Left forelimb (tissue), 1 donor: ENCODE data around the gene STC2.

ENCODE experiments used
- DNase-seq: peaks from one replicate; pipeline ENCODE4 v3.0.0-alpha.2; 2018; ENCODE audit warnings: low spot score

STC2 gene

DNA sequence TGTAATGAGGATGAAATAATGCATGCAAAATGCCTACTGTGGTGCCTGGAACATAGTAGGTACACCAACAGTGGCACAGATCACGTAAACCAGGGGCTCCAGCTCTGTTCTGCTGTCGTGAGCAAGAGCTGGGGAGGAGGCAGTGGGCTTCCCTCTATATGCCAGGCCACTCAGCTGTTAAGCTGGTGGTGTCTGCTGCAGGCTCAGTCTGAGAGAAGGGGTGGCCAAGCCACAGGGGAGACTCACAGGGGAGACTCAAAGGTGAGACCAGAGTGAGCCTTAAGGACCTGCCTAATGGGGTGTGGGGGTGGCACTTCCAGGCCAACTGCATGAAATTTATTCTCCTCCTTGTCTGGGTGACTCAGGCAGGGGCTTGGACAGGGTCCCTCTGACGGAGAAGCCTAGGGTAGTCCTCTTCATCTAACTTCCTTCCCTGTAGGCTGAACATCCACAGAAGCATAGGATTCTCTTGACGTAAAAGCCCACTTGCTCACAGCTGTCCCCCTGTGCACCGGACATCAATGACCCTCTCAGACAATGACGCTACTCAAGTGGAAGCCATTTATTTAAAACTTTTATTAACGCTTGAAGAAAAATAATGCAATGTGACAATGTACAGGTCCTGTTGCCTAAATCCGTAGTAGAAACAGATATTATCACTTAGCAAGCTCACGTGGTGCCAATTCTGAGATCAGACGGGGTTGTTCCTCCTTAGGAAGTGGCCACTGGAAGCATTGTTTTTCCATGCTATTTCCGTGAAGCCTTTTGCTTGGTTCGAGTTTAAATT is 13.9 kb downstream of the STC2 start:
- peak; percentile 37 for DNase-seq

DNA sequence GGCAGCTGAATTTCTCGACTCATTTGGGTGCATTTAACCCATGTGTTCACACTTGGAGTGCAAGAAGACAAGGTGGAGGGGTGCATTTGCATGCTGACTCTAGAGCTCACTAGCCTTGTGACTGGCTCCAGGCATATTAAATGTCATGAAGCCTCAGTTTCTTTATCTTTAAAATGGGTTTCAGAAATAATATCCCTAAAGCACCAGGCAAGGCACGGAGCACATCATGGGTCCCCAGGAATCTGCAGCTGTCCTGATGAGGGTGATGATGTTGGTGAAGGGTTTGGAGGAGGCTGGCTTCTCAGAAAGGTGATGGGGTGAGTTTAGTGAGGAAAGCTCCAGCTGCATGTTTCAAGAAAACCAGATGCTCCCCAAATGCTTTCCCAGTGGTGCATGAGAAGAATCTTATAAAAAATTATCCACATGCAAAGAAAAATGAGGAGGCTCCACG is 14.8 kb downstream of the STC2 start:
- no peak for DNase-seq

DNA sequence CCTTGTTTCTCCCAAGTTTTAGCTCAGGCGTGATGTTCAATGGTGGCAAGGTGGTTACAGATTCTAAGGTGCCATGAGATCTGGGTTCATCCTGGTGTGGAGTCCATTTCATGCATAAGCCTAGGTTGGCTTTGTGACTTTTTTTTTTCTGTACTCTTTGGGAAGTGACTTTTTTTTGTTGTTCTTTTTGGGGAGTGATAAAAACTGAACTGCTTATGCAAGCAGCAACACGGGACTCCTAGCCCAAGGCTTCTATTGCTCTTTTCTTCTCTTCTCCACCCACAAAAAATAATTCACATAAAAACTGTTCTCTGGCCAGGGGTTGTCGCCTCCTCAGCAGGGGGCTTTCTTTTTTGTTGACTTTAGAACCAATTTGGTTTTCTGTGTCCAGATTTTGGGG is 15.4 kb downstream of the STC2 start:
- DNase-seq: no peak

DNA sequence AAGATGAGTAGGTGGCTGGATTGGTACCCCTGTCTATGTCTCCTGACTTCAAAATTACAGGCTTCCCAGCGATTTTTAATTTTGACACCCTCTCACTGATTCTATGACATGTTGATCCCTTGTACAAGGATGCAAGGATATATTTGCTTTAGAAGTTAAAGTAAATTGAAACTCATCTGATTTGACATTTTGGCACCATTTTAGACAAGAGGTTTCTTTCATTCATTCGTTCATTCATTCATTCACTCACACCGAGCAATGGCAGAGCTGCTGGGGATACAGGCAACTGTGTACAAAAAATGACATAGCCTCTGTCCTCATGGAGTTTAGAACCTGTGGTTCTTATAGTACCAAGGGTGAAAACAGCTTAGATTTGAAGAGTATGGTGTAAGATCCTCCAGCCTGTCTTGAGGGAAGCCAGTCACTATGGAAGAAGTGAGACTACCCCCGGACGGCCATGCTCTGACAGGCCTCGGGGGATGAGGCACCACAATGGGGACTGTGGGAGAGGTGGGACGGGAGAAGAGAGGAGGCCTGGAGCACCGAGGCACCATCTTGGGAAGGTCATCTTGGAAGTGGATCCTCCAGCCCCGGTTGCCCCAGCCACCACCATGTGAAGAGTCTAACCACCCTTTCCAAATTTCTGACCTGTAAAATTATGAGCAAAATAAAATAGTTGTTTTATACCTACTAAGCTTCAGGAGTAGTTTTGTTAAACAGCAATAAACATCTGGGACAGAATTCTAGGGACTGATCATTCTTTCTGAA is 16.2 kb downstream of the STC2 start:
- no peak for DNase-seq

DNA sequence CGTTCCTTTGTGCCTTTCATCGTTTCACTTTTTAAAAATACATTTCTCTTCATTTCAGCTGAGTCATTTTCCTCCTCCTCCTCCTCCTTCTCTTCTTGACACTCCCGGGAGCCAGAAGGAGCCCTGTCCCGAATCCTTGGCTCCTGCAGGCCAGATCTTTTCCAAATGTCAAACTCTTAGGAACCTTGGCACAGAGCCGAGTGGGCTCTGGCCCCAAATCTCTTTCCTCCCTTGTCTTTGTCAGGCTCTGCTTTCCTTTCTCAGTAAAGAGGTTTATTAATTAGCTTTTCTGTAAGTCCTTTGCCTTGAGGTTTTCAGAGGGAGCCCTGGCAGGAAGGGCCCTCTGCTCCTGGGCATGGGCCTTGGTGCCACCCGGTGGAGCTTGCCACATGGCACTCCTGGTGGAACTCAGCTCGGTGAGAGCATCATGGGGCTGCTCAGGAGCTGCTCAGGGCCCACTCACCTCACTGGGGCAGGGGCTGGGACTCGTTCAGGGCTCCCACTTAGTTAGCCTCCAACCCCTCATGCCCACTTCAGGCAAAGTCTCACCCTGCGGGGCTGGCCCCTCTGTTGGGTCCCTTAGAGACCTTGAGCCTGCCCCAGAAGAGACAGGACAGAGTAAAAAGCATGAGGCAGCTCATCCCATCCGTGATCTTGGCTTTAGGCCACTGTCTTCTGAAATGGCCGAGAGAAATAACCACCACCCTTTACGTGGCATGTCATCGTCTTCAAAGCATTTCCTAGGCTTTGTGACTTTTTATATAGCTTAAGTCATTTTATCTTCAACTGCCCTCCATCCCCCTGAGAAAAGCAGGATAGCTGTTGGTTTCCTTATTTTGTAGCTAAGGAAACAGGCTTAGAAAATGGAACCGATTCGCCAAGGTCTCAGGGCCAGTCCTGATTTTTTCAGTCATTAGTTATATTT is 17.1 kb downstream of the STC2 start:
- no peak for DNase-seq

DNA sequence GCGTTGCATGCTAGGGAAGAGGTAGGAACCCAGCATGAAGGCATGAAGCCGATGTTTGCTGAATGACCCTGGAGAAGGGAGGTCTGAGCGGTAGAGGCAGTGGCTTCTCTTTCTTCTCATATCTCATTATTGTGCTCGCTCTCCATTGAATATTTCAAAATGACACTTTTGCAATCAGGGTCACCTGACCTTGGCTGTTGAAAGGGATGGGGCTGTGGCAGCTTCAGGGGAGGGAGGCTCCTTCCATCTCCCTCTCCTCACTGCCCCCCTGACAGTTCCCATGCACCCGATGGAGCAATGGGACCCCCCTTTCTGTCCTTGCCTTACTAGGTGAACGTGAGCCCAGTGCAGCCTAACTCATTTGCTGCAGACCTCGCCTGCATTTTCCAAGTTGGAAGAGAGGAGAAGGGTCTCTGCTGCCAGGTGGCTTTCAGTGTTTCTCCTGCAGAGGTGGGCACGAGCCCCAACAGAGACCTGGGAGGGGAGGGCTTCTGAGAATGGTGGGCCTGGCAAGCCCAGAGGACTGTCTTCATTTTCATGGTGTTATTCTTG is 17.9 kb downstream of the STC2 start:
- DNase-seq: no peak

DNA sequence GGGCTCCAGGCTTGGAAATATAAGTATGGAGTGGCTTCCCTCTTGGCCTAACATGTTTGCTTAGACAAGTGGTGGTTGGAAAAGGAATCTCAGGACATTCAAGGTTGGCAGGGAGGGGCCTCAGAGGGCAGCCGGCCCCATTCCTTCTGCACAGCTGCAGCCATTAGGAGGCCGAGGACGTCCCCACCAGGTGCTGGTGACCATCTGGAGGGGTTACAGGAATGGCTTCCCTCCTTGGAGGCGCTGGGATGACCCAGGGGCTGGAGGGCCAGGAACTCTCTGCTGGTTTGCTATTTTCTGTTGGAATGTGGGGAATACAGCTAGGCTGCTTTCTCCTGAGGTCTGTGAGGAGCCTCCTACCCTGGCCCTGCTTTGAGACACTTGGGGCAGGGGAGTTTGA is 18.5 kb downstream of the STC2 start:
- DNase-seq: no peak

DNA sequence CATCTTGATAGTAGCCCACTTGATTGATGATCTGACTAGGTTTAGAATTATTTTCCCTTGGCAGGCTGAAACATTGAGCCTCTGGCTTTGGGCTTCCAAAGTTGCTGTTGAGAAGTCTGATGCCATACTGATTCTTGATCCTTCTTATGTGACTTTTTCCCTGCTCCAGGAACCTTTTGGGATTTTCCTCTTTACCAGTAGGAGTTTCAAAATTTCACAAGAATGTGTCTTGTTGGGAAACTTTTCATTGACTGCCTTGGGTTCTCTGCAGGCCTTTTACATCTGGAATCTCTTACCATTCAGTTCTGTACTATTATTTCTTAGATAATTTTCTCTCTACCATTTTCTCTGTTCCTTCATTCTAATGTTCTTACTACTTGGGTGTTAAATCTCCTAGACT is 20.0 kb downstream of the STC2 start:
- no peak for DNase-seq

DNA sequence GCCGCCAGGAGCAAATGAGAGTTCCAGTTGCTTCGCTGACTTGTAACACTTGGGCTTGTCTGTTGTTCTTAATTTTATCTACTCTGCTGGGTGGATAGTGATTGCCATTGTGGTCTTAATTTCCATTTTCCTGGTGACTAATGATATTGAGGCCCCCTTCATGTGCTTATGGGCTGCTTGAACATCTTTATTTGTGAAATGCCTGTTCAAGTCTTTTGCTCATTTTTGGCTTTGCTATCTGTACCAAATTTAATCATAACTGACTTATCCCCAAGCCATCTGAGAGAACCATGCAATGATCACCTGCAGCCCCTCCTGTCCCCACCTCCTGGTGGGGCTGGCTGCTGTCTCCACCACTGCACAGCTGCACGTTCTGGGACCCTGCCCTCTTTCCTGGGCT is 20.5 kb downstream of the STC2 start:
- DNase-seq: no peak

DNA sequence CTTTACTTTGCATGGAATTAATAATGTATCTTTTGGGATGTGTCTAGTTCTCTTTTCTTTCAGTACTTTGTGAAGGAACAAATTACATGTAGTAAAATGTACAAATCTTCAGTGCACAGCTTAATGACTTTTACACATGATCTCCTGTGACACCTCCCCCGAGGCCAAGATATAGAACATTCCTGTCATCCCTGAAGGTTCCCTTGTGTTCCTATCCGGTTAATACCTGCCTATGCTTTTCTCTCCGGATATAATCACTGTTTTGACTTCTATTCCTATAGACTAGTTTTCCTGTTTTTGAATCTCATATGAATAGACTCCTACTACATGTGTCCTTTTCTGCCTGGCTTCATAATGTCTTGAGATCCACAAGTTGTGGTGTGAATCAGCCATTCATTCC is 21.5 kb downstream of the STC2 start:
- no peak for DNase-seq

DNA sequence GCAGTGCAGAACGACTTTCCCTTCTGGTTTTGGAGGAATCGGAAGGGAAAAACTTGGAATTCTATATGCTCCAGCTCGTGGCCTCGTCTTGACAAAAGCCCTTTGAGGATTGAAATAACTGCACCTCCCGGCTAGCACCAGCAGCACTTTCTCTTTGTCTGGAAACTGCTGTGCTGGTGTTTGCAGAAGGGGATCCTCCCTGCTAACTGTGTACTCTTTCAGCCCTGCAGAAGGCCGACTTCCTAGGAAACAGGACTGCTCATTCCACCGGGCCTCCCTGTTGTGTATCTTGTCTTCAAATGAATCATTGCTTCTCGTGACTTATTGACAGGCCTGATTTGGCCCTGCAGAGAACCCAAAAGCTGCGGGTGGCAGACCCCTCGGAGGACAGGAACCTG is 23.6 kb downstream of the STC2 start:
- DNase-seq: no peak

DNA sequence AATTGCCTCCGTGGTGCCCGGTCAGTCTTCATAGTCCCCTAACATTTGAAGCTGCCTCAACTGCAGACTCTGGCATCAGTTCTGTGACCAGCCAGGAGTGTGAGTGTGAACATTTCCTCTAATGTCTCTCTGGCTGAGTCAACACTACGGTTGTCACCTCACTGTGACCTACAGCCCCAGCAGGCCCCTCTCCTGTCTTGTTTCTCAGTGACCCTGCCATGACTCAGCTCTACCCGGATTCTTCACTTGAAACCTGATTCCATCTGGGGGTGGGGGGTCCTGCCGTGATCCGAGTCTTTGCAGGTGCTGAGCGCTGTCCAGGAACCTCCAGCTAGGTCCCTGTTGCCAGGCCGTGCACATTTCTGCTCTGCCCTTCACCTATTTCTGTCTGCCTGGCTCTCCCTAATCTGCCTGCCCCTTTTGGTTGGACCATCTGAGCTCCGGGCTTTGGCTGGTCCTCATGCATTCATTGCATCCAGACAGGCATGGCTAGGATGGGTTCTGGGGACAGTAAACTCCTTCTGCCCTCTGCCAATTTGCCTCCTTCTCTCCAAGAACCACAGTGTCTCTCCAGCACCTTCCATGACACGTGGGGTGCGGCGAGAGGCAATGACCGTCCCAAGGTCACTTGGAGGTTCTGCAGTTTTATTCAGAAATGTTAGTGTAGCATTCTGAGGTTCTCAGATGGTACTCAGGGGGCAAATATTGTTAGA is 24.2 kb downstream of the STC2 start:
- DNase-seq: no peak

DNA sequence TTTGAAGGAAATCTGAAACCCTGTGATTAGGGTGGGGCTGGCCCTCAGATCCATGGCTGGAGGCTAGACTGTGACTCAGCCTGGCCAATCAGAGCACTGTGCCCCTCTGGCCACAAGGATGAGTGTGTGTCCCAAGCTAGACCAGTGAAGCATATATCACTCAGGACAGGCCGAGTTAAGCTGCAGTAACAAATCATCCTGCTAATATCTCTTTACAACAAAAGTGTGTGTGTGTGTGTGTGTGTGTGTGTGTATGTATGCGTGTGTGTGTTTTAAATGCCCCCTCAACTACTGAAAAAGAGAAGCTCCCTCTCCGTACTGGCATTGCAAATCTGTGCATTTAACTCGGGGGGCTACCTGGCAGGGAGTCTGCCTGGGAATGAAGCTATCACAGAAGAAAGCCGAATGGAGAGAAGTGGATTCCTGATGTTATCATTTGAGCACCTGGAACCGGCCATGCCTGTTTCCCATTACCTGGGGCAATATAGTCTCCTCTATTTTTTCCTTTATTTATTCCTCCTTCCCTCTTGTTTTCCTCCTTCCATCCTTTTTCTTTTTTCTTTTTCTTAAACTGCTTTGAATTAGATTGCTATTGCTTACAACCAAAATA is 25.6 kb downstream of the STC2 start:
- no peak for DNase-seq

DNA sequence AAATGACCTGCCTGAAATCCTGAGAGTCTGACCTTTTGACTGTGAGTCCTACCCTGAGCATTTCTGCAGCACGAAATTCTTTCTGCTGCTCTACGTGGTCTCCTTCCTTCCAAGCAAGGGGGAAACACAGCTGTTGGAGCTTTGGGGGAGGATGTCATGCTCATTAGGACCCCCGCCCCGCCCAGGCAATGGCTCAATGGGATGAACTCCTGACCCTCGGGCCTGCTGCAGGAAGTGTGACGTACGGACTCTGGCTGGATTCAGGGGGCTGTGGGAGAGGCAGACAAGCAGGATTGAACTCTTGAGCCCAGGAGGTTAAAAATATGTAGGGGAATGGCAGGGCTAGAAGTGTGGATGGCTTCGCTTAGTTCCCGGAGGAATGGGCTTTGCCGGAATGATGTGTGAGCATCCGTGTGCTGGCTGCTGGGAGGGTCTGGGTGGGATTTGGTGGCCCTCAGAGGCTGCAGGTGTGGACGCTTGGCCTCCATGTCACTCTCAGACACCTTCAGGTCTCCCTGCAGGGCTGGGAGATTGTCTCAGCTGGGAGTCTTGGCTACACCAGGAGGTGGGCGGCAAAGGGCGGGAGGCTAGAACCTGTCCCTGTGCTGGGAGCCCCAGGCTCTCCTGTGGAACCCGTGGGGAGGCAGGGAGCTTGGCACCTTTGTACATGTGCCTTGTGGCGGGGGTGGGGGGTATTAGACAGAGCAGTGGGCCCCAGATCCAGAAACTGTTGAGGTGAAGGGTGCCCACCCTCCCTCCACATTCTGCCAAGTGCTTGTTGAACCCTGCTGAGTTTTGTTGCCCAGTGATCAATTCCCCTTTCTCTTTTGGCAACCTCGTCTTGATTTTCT is 26.3 kb downstream of the STC2 start:
- peak; percentile 88 for DNase-seq

DNA sequence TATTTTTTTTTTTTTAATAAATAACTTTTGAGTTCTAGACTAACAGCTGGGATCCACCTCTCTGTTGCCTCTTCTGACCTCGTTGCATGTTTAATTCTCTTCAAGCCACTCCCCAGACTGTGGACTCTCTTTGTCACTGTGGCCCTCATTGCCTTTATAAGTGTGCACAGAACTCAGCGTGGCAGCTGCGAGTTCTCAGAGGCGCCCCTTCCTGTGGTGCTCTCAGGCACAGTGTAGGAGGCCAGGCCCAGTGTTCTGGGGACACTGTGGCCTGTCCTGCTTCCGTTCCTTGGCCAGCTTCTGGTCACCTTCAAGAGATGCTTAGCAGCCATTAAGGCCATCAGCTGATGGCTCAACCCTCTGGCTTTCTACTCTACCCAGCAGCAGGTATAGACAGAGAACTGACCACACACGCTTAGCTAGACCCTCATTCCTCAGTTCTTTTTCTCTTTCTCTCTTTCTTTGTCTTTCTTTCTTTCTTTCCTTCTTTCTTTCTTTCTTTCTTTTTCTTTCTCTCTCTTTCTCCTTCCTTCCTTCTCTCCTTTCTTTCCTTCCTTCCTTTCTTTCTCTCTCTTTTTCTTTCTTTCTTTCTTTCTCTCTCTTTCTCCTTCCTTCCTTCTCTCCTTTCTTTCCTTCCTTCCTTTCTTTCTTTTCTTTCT is 27.7 kb downstream of the STC2 start:
- no peak for DNase-seq

DNA sequence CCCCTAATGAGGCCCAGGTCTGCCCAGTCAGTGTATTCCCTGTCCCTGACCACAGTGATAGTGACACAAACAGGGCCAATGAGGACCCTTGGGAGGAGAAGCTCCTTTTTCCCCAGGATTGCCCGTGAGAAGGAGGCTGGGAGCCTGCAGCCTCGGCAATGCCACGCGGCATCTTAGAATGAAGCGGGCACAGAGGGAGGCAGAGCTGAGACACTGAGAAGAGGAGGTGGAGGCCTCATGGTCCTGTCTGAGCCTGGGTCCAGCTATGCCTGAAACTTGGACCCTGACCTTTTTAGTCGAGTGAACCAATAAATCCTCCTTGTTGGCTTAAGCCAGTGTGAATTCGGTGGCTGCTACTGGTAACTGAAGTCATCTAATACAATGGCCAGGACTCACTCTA is 28.4 kb downstream of the STC2 start:
- DNase-seq: no peak

DNA sequence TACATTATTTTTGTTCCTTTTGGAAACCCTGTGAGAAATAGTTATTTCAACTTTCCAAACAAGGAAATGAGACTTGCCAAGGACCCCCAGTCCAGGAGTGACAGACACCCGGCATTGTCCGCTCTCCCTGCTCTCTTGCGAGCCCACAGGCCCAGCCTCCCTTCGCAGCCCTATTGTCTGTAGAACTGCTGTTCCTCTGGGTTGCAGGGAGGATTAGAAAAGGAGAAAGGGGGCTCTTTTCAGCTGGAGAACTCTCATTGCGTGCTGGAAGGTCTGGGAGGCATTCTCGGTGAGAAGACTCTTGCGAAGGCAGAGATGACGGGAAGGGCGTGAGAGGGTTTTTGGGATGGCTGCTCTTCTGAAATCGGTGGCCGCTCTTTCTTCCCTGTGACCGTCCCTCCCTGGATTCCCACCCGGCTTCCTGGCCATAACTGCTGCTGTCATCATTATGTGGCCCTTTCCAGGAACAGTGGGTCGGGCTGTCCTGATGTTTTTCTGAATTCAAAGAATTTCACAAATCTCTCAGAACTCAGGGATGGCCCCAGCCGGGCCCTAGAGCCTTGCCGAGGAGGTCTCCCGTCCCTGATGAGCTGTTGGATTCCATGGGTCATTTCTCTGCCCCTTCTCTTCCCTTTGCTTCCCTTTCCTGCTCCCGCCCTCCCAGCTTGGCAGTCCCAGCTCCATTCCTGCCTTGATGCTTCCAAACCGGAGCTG is 29.8 kb downstream of the STC2 start:
- no peak for DNase-seq

DNA sequence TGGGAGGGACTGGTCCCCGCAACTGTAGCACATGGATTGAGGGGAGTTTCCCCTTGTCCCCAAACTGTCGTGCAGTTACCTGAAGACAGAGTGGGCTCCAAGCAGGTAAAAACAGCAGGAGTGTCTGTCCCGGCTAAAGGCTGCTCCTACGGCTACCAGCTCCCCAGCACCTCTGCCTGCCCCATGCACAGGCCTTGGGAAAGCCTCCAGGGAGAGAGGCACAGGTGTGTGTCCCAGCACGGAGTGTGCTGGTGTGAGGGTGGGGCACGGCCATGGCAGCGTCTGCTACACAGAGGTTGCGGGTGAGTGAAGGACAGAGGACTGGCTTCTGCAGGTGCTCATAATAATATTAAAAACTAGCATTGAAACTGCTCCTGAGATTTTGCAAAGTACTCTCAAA is 30.4 kb downstream of the STC2 start:
- DNase-seq: no peak
